ENCODE data around the gene SCN11A.

DNA sequence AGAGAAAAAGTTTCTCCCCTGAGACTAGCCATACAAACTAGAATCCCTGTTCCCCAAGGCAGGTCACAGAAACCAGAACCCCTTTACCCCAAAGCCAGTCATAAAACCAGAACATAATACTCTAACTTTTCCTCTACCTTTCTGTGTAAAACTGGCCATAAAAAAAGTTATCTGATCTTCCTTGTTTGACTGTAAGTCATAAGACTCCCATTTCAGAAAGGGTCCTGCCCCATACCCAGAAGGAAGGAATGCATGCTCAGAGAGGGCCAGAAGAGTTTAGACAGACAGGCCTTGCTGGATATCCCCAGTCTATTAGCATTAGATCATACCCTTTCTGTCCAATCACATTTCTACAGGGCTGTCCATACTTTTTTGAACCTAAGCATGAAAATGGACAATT is 27.2 kb downstream of the SCN11A start:
- no peak for TF ChIP-seq POLR2A (IDR thresholded peaks at IDR 0.05; ENCODE audit: low read depth, low read length)
- TF ChIP-seq TAF1 (IDR thresholded peaks at IDR 0.05; ENCODE audit: borderline replicate concordance, low read depth, low read length): no peak

Data from GM12892 (cell line).